Dedifferentiated amniotic fluid mesenchymal stem cell (primary cell): Measurements from ENCODE around the gene LRRC61.

Experiments
- DNase-seq: peaks from one replicate; pipeline ENCODE4 v3.0.0-alpha.2; 2016; ENCODE audit errors: extremely low spot score

The LRRC61 gene

DNA sequence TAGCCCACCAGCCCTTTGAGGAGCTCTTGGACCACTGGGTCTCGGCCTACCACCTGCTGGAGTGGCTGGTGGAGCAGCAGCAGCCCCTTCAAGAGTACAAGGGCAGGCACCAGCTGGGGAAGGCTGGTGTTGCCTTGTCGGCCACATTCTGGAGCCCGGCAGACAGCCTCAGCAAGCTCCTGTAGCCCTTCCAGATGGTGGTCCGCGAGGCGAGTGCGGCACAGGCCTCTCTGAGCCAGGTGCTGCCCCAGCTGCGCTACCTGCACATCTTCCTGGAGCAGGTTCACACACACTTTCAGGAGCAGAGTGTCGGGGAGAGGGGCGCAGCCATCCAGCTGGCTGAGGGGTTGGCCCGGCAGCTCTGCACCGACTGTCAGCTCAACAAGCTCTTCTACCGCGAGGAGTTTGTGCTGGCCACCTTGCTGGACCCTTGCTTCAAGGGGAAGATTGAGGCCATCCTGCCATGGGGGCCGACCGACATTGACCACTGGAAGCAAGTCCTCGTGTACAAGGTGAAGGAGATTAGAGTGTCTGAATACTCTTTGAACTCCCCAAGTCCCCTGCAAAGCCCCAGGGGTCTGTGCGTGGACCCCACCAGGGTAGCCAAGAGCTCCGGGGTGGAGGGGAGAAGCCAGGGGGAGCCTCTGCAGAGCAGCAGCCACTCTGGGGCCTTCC, 7.2 kb downstream of the LRRC61 start:
- DNase-seq = no peak

DNA sequence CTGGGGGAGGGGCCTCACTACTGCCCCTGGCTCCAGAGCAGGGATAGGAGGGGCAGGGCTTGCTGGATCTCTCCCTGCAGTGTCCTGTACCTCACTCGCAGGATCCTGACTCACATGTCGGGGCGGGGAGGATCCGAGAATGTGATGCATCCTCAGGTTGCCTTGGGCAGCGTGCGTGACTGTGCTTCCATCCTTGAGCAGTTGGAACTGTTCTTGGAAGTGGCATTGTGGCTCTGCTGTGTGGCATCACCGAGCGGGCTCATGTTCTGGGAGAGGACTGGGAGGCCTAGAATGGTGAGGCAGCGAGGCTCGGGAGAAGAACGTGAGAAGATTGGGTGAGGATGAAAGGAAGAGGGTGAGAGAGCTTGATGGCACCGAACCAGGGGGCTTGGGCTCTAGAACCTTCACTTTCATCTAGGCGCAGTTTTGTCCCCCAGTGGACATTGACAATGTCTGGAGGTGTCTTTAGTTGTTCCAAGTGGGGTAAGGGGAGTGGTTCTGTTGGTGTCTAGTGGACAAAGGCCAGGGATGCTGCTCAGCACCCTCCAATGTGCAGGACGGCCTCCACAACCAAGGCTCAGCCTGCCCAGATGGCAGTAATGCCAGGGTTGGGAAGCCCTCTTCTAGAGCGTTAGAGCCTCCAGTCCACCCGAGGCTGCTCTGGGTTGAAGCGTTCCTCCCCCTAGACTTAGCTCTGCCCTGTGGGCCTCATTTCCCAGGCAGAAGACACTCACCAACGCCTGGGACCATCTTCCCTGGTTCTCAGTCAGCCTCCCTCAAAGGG, 9.9 kb downstream of the LRRC61 start:
- DNase-seq = no peak

DNA sequence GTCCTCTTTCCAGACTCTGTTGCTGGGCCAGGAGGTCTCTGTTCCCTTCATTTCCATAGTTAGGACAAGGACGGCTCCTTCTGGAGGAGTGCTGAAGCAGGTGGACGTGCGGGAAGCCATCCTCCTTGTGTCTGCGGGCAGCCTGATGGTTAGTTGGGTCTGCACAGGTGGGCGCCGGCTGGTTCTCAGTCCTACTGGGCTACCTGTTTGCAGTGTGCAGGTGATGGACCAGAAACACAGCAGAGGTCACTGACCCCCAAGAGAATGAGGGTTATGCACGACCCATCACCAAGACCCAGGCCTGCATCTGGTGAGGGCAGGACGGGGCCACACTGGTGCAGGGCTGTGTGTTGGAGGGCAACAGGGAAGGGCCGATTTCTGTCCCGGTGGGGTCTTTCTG, 10.5 kb downstream of the LRRC61 start:
- DNase-seq = no peak

DNA sequence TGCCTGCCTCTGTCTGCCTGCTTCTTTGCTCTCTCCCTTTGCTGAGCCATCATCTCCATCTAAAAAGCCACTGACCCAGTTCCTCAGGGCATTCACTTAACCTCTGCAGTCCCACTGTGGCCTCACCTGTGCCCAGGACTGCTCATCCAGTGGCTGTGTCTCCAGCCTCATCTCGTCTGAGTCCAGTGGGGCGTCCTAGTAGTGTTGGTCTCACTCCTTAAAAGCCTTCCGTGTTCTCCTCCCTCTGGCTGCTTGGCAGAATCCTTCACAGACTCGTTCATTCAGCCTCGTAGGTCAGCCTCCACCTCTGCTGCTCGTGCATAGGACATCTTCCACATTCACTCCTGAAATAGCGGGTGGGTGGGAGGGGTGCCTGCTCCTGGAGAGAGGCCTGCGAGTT, 11.0 kb downstream of the LRRC61 start:
- DNase-seq = no peak

DNA sequence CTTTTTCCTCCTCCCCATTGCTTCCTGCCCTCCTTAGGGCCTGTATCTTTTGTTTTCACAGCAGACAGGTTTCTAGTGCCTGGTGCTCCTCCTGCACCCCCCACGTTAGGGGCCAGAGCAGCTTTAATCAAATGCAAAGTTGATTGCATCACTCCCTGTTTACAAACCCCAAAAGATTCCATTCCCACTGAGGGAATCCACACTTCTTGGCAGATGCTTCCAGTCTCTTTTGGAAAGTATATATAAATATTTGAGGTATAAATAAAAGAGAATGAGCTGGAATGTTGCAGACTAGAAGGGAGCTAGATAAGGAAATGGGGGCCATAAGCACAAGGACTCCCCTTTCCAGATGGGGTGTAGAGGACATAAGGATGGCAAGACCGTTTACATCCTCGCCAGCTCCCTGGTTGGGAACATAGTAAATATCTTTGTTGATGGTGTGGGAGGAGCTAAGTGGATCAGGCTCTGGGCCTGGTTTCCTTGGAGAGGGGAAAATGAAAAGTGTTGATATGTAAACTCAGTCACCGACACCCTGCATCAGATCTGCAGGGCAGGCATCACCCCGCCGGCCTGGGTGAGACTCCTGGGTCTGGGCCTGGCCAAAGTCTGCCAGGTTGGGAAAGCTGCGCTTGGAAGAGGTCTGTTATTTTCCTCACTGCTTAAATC, 12.1 kb downstream of the LRRC61 start:
- DNase-seq = peak; percentile 52

DNA sequence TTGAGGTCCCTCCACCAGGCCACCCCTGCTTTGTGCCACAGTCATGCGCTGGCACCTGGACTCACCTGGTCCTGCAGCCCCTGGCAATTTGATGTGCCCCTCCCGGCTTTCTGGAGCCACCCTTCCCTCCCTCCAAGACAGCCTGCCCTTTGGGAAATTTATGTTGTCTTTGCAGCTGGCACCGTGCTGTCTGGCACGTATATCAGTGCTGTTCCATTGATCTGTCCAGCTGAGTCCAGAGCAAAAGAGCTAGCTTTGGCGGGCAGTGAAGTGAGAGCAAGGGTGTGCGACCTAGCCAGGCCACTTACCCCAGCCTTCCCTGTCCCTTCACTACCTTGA, 12.6 kb downstream of the LRRC61 start:
- no peak for DNase-seq

DNA sequence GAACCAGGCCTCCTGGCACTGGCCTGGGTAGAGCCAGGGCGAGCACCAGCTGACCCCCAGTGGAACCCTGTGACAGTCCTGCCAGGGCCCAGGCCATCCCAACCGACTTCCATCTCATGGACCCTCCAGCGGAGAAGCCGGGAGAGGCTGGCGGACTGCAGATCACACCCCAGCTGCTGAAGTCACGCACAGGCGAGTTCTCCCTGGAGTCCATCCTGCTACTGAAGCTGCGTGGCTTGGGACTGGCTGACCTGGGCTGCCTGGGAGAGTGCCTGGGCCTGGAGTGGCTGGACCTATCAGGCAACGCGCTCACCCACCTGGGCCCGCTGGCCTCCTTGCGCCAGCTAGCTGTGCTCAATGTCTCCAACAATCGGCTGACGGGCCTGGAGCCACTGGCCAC, 13.6 kb downstream of the LRRC61 start:
- no peak for DNase-seq

DNA sequence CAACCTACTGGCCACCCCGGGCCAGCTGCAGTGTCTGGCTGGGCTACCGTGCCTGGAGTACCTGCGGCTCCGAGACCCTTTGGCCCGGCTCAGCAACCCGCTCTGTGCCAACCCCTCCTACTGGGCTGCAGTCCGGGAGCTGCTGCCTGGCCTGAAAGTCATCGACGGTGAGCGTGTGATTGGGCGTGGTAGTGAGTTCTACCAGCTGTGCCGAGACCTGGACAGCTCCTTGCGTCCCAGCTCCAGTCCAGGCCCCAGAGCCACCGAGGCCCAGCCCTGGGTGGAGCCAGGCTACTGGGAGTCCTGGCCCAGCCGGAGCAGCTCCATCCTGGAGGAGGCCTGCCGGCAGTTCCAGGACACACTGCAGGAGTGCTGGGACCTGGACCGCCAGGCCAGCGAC, 14.0 kb downstream of the LRRC61 start:
- DNase-seq = no peak

DNA sequence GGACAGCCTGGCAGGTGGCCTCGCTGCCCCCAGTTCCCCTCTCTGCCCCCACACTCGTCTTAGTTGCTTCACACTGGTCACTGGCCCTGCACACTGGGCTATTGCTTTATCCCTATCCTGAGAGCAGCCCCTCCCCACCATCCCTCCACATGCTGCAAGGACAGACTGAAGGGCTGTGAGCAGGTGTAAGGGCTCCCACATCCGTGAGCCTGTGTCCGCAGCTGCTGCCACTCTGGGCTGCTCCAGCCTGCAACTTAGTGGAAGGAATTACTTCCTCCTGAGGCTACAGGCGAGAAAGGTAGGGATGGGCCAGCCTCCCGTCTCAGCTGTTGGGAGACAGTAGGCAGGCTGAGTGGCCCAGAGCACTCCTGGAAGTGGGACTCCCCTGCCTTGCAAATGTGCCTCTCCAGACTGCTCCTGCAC, 14.5 kb downstream of the LRRC61 start:
- no peak for DNase-seq

DNA sequence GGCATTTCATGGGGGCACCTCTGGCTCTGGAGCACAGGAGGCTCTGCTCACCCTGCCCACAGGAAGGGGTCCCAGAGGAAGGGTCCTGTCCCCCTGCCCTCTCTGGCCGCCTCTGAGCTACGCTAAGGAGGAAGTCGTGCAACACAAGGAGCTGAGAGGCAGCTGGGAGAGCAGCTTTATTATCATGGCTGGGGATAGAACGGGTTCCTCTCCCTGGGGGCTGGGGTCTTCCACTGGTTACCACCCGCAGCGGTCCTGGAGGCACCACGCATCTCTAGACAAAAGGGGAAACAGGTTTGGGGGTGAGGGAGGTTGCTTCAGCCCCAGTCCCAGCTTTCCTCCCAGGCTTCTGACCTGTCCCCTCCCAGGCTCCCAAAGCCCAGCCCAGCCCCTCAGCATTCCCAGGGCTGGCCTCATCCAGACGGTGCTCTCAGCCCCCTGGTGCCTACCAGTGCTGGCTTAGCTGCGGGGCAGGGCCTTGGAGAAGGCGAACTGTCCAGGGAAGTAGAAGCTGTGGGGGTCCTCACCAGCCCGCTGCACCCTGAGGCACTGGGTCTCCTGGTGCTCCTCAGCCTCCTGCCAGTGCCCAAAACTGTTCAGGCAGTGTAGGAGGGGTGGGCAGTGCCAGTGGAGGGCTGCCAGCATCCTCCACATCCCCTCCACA, 15.1 kb downstream of the LRRC61 start:
- no peak for DNase-seq

DNA sequence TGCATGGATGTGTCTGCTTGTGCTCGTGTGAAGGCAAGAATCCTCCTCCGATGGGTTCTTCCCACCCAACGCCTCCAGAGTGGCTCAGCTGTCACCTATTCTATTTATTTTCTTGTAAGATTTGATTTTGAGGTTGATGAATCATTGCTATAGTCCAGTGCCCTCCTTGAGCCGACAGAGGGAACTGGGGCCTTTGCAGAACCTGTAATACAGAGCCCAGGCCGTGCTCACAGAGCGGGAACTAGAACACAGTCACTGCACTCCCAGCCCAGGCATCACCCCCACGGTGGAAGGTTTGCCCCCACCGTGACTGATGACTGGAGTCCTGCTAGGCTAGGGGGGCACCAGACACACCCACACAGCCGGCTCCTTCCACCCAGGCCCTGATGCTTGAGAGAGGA, 16.3 kb downstream of the LRRC61 start:
- no peak for DNase-seq

DNA sequence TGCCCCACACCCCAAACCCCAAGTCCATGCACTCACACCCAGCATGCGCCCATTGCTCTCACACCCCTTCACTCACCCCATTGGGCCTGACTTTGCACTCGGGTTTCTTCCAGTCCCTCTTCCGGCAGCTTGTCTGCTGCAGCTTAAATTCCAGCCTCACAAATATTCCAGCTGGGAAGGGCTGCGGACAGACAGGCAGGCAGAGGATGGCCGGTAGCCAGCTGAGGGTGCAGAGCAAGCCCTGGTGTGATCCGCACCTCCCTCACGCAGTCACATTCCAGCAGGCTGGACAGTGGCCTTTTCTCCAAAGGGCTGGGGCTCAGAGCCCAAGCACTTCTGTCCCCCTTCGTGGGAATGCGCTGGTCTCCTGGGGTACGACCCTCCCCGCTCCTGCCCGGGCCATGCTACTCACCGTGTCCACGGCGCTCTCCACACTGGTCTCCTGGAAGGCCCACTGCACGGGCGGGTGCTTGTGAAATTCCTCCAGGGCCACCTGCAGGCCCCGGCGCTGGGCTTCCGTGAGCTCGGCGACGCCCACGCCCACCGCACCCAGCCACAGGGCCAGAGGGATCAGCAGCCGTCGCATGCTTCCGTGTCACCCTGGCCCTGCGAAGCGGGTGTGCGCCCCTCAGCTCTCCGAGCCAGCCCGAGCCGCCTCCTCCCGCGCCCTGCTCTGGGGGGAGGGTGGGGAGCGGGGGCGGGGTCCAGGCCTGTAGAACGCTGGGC, 17.0 kb downstream of the LRRC61 start:
- DNase-seq = no peak

DNA sequence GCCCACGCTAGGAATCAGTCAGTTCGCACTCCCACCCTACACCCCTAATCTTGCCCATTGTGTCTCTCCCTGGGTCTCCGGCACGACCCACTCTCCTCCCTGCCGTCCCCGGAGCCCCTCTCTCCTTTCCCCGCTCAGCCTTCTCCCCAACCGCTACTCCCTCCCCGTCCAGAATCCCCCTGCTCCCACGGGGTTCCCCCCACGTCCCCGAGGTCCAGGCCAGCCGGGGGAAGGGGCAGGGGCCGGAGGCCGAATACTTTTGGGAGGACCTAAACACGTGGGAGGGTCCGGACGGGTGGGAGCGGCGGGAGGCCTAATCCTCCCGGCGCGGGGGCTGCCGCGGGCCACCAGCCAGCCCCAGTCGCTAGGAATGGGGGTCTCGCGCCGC, 17.7 kb downstream of the LRRC61 start:
- no peak for DNase-seq

DNA sequence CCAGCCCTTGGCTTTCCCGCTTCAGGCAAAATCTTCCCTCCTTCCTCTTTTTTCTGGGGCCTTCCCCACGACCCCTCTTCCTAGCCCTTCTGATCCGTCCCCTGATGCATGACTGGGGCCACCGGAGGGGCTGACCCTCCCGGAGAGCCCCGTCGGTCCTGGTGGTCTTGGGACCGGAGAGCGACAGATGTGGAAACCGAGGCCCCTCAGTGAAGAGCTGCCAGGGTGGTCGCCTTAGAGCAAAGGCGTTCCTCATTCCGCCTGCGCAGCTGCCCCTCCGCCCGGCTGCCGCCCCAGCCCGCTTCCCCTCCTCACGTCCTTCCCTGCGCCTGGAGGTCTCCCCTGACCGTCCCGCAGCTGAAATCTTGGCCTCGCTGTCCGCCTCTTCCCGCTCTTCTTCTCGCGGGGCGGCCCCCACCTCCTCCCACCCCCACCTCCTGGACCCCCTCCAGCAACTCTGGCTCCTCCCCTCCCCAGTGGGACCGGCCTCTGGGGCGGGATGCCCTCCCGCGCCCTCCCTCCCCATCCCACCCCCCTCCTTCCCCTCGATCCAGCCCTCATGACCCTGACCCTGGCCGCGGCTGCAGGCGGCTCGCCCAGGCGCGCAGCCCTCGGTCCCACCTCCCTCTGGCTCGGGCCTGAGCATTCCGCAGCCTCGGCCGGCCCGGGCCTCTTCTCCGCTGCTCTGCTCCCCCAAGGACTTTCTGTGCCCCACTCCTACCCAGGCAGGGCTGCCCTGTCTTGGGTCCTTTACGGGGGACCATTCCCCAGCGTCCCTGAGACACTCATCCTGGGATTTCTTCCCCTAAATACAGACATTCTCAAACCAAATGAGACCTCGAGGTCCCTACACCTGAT, 18.3 kb downstream of the LRRC61 start, which contains the start of gene RARRES2:
Gene RARRES2 (minus strand): TSS at position 367 of the 858 bp plus-strand sequence. CDS start 1,020 bp downstream, outside the sequence.
- no peak for DNase-seq

DNA sequence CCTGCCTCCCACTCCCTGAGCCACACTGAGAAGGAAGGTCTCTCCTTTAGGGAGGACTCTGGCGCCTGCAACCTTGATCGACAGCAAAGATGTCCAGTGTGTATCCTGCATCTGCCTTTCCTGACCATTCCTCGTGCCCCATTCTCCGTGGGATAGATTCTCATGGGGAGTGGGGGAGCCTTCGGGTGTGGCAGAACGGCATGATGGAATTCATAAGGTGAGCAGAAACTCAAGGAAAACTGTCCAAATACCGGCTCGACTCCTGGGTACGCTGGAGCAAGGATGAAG, 18.9 kb downstream of the LRRC61 start:
- DNase-seq = no peak

DNA sequence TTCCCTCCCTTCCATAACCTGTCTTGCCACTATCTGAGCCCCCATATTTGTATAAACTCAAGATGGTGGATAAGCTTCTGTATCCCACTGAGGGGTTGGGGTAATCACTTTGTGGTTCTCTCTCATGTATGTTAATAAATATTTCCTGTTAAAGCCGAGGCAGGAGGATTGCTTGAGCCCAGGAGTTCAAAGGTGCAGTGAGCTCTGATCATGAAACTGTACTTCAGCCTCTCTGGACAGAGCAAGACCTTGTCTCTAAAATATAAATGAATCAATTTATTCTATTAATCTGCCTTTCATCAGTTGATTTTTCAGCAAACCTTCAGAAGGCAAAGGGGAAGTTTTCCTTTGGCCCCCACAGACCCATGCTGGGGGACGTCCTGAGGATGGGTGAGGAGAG, 20.1 kb downstream of the LRRC61 start:
- no peak for DNase-seq

DNA sequence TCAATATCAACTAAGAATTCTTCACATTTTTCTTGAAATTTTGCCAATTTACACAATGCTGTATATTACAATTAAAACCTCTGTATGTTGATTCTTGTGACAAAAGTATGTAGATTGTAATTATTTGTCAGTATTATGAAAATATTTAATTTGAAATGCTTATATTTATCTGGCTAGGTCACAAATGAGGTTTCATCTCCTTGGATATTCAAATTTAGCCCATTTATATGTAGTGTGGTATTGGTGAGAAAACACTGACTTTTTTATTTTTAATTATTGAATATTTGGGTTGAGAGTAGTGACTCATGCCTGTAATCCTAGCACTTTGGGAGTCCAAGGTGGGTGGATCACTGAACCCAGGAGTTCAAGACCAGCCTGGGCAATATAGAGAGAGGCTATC, 21.1 kb downstream of the LRRC61 start:
- no peak for DNase-seq

DNA sequence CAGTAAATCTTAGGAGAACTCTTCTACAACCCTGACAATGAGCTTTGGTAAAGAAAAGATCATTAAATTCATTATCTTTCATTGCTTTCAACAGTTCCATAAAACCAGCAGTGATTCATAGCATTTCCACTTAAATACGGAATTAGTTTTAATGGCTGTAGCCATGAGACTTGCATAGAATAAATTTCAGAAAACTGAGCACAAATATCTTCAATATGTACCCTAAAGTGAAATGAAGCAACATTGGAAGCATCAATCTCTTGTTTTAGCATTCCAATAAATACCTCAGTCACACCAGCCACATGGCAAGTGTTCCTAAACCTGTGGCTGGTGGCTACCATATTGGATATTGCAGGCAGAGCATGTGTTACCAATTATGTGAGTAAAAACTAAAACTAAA, 21.9 kb downstream of the LRRC61 start:
- no peak for DNase-seq

DNA sequence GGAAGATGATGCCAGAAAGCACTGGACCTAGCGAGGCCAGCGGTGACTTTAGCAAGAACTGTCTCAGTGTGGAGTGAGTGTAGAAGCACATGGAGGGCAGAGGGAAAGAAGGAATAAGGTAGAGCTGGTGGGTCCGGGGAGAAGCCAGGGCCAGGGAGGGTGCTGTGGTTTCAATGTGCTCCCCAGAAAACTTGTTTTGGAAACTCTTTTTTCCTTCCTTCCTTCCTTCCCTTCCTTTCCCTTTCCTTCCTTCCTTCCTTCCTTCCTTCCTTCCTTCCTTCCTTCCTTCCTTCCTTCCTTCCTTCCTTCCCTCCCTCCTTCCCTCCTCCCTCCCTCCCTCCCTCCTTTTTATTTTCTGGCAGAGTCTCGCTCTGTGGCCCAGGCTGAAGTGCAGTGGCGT, 23.8 kb downstream of the LRRC61 start:
- no peak for DNase-seq

DNA sequence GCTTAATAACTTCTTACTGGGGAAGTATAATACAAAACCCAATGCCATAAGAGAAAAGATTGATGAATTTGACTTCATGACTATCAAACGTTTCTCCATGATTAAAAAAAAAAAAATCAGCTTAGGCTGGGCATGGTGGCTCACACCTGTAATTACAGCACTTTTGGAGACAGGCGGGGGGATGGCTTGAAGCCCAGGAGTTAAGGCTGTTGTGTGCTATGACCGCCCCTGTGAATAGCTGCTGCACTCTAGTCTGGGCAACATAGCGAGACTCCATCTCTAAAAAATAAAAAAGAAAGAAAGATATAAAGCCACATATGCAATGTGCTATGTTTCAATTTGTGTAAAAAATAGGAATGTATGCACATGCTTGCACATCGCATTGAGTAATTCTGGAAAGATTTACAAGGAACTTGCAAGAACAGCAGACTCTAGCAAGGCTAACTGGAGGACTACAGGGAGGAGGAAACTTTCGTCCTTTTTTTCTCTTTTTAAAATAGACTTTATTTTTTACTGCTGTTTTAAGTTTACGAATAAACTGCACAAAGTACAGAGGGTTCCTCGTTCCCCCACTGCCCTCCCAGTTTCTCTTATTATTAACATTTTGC, 28.5 kb downstream of the LRRC61 start:
- DNase-seq = no peak

DNA sequence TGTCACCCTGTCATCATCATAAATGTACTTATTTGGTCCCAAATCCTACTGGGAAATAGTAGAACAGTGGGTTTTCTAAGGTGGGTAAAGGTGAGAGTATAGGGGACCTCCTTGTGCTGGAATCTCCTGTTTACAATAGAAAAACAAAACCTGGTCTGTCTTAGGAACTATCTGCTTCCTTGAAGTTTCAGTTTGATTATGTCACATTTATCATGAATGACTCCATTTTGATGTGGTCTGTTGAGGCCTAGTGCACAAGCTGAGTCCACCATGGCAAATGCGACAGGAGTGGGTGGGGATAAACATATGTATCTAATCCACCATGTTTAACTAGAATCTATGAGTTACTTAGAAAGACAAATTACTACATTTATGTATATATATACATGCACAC, 32.5 kb downstream of the LRRC61 start:
- no peak for DNase-seq
